Measurements from ENCODE around the gene SLC2A6.

SLC2A6 gene

GRCh38 chr9:133515615-133516255, 36.8 kb upstream of the SLC2A6 start:
- no peak for DNase-seq (ENCODE audit: low spot score)

- DNase-seq (ENCODE audit: low spot score) = no peak
Observed at GRCh38 chr9:133515240-133515610, 36.3 kb upstream of the SLC2A6 start.

- DNase-seq (ENCODE audit: low spot score) = no peak
Observed at GRCh38 chr9:133514460-133515239, 35.8 kb upstream of the SLC2A6 start.

- DNase-seq (ENCODE audit: low spot score) = no peak
Observed at GRCh38 chr9:133513214-133514100, 34.6 kb upstream of the SLC2A6 start.

- DNase-seq (ENCODE audit: low spot score) = no peak
Observed at GRCh38 chr9:133512253-133513213, 33.6 kb upstream of the SLC2A6 start.

GRCh38 chr9:133511607-133512006, 32.7 kb upstream of the SLC2A6 start:
- no peak for DNase-seq (ENCODE audit: low spot score)

- no peak for DNase-seq (ENCODE audit: low spot score)
Observed at GRCh38 chr9:133510926-133511505, 32.1 kb upstream of the SLC2A6 start.

- no peak for DNase-seq (ENCODE audit: low spot score)
Observed at GRCh38 chr9:133509179-133510083, 30.5 kb upstream of the SLC2A6 start.

GRCh38 chr9:133508046-133508445, 29.1 kb upstream of the SLC2A6 start:
- no peak for DNase-seq (ENCODE audit: low spot score)

GRCh38 chr9:133507246-133507965, 28.5 kb upstream of the SLC2A6 start:
- no peak for DNase-seq (ENCODE audit: low spot score)

- no peak for DNase-seq (ENCODE audit: low spot score)
Observed at GRCh38 chr9:133506653-133507038, 27.7 kb upstream of the SLC2A6 start.

- DNase-seq (ENCODE audit: low spot score) = no peak
Observed at GRCh38 chr9:133505901-133506652, 27.2 kb upstream of the SLC2A6 start.

GRCh38 chr9:133505186-133505830, 26.4 kb upstream of the SLC2A6 start:
- no peak for DNase-seq (ENCODE audit: low spot score)

- no peak for DNase-seq (ENCODE audit: low spot score)
Observed at GRCh38 chr9:133502112-133502511, 23.2 kb upstream of the SLC2A6 start.

- no peak for DNase-seq (ENCODE audit: low spot score)
Observed at GRCh38 chr9:133499892-133500270, 21.0 kb upstream of the SLC2A6 start.

GRCh38 chr9:133499132-133499891, 20.4 kb upstream of the SLC2A6 start:
- no peak for DNase-seq (ENCODE audit: low spot score)
